NOMO-1 treated with DMSO at 0.1 percent for 48 hours (cell line): ENCODE data around the gene ATP6V1F.

Experiments used
- DNase-seq: peaks from one replicate; lab custom pipeline; 2025; ENCODE audit not compliant: unreplicated experiment; lab: John Stamatoyannopoulos, UW

The ATP6V1F gene

GRCh38 chr7:128835231-128835751, 27.4 kb upstream of the ATP6V1F start:
- DNase-seq: no peak

- DNase-seq: no peak
Measured at GRCh38 chr7:128835790-128836641, 26.6 kb upstream of the ATP6V1F start.

DNA sequence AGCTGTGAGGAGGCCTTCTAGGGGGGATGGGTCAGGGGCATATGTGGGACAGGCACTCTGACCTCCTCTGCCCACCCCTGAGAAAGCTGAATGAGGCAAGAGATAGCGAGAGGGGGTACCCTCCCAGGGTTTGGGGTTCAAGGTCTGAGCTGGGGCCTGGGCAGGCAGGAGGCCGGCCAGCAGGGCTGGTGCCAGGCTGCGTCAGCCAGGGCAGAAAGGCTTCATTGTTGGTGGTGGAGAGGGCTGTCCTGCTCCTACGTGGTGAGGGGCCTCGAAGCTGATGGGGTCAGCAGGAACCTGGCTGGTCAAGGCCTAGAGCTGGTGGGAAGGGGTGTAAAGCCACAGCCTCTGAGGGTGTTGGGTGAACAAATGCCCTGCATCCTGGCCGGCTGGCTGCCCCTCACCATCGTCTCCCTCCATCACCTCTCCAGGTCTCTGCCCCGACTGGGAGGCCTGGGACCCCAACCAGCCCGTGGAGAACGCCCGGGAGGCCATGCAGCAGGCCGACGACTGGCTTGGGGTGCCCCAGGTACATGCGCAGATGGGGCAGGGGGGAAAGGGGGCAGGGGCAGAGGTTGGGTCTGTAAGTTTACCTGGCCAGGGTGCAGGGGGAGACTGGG, 25.8 kb upstream of the ATP6V1F start:
- no peak for DNase-seq

- no peak for DNase-seq
Measured at GRCh38 chr7:128837521-128837921, 25.1 kb upstream of the ATP6V1F start.

DNA sequence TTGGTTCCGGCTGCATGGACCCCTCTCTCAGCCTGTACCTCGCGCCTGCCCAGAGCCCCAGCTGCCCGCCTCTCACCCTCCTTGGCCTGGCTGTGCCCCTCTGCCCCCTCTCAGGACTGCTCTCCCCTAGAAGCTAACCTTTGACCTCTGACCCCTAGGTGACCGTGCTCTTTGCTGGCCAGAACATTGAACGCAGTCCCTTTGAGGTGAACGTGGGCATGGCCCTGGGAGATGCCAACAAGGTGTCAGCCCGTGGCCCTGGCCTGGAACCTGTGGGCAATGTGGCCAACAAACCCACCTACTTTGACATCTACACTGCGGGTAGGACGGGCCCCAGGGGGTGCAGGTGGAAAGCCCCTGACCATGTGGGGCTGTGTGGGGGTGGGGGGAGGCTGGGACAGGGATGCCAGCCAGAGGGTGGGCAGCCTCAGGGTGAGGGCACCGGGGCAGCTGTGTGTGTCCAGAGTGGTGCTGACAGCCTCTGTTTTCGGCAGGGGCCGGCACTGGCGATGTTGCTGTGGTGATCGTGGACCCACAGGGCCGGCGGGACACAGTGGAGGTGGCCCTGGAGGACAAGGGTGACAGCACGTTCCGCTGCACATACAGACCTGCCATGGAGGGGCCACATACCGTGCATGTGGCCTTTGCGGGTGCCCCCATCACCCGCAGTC, 24.4 kb upstream of the ATP6V1F start:
- no peak for DNase-seq

- DNase-seq: no peak
Measured at GRCh38 chr7:128838981-128839731, 23.5 kb upstream of the ATP6V1F start.

- DNase-seq: no peak
Measured at GRCh38 chr7:128839751-128840177, 22.9 kb upstream of the ATP6V1F start.

GRCh38 chr7:128840326-128841170, 22.1 kb upstream of the ATP6V1F start:
- no peak for DNase-seq

DNA sequence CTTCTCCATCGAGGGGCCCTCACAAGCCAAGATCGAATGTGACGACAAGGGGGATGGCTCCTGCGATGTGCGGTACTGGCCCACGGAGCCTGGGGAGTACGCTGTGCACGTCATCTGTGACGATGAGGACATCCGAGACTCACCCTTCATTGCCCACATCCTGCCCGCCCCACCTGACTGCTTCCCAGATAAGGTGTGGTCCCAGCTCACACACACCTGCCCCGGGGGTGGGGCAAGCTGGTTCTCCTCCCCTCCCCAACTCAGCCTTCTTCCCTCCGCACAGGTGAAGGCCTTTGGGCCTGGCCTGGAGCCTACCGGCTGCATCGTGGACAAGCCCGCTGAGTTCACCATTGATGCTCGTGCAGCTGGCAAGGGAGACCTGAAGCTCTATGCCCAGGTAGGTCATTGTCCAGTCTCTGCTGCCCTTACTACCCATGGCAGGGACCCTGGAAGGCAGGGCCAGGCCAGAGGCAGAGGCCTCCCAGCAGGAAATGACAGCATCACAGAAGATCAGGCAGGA, 21.4 kb upstream of the ATP6V1F start:
- no peak for DNase-seq

DNA sequence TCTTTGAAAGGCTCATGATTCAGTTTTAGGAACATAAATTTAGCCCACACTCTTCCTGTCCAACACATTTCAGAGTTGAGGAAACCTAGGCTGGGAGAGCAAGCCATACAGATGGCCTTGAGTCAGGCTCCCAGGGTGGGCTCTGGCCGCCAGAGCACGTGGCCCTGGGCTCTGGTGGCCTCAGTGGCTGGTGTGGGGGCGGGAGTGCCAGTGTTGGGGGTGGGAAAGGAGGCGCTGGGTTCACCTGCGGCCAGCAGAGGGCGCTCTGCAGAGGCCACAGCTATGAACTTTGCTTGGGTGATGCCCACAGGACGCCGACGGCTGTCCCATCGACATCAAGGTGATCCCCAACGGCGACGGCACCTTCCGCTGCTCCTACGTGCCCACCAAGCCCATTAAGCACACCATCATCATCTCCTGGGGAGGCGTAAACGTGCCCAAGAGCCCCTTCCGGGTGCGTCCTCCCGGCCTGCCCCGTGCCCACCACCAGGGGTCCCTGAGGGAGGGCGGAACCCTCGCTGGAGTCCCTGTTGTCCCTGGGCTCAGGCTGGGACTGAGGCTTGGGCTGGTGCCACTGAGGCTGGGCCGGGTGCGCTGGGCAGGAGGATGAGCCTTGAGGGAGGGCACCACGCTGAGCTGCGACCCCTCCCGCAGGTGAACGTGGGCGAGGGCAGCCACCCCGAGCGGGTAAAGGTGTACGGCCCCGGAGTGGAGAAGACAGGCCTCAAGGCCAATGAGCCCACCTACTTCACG, 20.6 kb upstream of the ATP6V1F start:
- peak; percentile 4 for DNase-seq

DNA sequence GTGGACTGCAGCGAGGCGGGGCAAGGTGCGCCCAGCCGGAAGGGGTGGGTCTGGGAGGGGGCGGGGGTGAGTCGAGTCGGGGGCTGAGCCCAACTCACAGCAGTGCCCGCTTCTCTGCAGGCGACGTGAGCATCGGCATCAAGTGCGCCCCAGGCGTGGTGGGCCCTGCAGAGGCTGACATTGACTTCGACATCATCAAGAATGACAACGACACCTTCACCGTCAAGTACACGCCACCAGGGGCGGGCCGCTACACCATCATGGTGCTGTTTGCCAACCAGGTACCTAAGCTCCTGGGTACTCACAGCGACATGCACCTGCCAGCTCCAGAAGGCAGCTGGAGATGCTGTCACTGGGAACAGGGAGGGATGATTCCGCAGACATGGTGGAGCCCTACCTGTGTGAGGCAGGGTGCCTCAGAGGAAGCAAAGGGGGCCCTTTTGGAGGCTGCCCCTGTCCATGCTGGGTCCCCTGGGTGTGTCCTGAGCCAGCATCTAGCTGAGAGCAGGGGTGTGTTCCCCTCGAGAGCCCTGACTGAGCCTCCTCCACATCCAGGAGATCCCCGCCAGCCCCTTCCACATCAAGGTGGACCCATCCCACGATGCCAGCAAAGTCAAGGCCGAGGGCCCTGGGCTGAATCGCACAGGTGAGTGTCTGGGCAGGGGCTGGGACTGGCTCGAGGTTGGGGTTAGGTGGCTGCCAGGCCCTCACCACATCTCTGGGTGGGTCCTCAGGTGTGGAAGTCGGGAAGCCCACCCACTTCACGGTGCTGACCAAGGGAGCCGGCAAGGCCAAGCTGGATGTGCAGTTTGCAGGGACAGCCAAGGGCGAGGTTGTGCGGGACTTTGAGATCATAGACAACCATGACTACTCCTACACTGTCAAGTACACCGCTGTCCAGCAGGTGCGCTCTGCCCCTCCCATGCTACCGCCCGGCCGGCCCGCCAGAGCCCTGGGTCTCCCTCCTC, 19.7 kb upstream of the ATP6V1F start:
- DNase-seq: no peak

- DNase-seq: no peak
Measured at GRCh38 chr7:128843938-128844621, 18.6 kb upstream of the ATP6V1F start.

DNA sequence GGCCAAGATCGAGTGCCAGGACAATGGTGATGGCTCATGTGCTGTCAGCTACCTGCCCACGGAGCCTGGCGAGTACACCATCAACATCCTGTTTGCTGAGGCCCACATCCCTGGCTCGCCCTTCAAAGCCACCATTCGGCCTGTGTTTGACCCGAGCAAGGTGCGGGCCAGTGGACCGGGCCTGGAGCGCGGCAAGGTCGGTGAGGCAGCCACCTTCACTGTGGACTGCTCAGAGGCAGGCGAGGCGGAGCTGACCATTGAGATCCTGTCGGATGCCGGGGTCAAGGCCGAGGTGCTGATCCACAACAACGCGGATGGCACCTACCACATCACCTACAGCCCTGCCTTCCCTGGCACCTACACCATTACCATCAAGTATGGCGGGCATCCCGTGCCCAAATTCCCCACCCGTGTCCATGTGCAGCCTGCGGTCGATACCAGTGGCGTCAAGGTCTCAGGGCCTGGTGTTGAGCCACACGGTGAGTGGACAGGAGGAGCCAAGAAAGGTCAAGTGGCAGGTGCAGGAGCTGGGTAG, 17.8 kb upstream of the ATP6V1F start:
- no peak for DNase-seq

DNA sequence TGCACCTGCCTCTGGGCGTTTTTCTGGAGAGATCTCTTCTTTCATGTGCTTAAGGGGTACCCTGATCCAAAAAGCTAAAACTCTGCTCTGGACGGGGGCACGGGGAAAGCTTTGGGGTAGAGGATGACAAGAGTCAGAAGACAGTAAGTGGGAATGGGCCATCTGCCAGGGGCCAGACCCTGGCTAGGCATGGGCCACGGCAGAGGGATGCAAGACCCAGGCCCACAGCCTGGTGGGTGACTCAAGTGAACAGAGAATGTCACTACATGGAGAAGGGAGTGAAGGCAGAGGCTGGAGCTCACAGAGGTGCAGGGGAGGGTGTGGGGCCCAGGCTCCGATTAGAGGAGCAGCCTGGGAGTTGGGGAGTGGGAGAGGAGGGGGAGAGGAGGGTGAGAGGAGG, 17.2 kb upstream of the ATP6V1F start:
- no peak for DNase-seq

DNA sequence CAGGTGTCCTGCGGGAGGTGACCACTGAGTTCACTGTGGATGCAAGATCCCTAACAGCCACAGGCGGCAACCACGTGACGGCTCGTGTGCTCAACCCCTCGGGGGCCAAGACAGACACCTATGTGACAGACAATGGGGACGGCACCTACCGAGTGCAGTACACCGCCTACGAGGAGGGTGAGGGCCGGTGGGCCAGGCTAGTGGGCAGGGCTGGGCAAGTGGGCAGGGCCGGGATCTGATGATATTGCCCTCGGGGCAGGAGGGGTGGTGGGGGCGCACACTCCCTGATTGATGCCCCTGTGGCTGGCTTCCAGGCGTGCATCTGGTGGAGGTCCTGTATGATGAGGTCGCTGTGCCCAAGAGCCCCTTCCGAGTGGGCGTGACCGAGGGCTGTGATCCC, 16.7 kb upstream of the ATP6V1F start:
- no peak for DNase-seq

DNA sequence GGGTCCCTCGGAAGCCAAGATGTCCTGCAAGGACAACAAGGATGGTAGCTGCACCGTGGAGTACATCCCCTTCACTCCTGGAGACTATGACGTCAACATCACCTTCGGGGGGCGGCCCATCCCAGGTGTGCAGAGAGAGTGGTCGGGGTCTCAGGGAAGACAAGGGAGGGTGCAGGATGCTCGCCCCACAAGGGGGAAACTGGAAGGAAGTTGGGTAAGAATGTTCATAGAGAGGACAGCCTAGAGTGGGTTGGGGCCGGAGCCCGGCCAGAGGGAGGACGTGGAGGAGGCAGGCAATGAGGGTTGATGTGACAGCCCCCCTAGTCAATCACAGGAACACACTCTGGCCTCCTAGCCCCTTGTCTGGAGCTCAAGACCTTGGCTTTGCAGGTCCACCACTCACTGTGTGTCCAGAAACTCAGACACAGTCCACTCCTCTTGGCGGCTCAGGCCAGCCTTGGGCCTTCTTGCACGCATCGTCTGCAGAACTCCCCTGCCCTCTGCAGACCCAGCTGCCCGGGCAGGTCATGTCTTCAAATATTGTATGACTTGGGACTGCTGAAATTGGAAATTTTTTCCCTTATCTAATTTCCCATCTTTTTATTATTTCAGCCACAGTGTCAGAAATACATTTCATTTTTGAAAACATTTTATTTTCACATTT, 15.7 kb upstream of the ATP6V1F start:
- DNase-seq: no peak
